Fibroblast of gingiva (primary cell): ENCODE results near the gene GUCA1C.

Experiments used
- DNase-seq: peaks from one replicate; pipeline ENCODE4 v3.0.0-alpha.2; 2011; ENCODE audit warnings: low read depth

The GUCA1C gene, protein sequence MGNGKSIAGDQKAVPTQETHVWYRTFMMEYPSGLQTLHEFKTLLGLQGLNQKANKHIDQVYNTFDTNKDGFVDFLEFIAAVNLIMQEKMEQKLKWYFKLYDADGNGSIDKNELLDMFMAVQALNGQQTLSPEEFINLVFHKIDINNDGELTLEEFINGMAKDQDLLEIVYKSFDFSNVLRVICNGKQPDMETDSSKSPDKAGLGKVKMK

DNA sequence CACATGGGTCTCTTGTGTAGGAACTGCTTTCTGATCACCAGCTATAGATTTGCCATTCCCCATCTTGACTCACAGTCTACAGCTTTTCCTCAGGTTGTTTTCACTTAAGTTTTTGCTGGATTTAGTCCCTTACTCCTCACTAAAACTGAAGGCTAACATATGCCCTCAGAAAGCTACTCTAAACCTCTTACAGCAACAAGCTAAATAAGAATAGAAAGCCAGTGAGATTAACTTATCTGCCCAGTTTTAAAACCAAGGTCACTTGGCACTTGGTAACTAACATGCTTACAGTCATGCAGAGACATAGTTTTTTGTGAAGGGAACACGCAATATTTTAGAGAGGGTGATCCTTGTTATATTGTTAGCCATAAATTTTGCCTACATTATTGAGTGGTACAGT, at the start of gene GUCA1C:
GUCA1C (minus strand) TSS at position 180 of the 400 bp plus-strand sequence; CDS start at position 63, 117 bp downstream.
- no peak for DNase-seq

- DNase-seq, result no peak
These were observed 44.8 kb upstream of the GUCA1C start for GRCh38 chr3:108998436-108998835.

DNA sequence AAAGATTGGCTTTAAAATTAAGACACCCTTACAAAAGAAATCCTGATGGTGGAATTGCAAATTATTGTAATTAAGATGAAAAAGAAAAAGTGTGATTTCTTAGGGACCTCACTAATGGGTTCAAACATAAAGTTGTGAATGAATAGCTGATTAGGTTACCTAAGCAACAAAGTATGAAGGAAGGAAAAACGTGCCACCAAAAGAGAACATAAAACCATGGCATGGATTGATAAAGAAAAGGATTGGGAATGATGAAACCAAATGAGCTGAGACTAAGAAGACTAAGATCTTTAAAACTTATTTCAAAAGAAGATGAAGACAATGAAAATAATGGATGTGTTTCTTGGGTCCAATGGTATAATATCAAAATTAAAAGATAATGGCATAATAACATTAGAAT, 32.2 kb upstream of the GUCA1C start:
- no peak for DNase-seq

- DNase-seq, result no peak
These were observed 29.4 kb upstream of the GUCA1C start for GRCh38 chr3:108983051-108983450.

DNA sequence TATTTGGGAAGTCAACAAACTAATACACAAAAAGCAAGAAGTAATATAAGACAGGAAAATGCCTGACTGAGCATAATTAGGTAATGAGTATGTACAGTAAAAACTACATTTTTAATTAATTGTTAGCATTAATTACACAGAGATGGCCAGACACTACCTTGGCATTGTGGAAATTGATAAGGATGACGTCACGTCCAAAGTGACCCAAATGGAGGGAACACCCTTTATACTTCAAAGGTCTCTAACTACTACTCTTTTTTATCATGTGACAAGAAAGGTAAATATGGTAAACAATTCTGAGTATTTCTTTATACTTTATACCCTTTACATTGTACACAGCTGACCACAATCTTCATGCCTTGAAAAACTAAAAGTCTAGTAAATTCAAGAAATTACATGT, 22.4 kb upstream of the GUCA1C start:
- no peak for DNase-seq

- DNase-seq, result no peak
These were observed 19.3 kb upstream of the GUCA1C start for GRCh38 chr3:108973019-108973418.

- no peak for DNase-seq
These were observed 18.8 kb upstream of the GUCA1C start for GRCh38 chr3:108972482-108972881.

DNA sequence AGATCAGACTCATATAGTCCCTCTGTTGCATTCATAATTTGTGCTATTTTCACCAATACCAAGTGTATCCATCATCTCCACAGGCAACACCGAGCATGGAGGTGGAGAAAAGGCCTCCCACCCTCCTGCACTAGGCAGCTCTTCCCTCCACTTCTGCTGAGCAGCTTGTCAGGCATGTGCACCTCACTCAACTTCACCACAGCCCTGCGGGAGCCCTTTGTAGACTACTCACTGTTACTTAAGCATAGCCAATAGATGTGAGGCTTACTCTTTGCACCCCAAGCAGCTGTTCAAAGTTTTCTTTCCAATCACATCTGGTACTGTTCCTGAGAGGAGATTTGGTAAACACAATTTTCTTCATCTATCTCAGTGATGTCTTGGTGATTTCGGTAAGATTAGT, 16.9 kb upstream of the GUCA1C start:
- DNase-seq, result no peak

DNA sequence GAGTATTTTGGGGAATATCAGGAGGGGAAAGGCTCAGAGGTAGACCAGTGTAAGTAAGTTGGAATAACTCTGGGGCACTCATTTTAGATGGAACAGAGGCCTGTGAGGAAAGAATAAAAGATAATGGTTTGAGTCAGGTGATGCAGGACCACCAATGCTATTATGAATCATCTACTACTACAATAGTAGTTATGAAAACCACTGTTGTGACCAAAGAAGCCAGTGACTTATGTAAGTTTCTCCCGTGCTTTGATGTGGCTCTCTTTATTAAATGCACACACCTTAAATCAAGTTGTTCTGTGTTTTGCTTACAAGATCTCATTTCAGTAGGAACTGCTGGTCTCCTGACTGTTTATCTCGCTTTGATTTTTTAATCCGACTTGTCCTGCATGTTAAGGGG, 13.1 kb upstream of the GUCA1C start:
- DNase-seq, result no peak

- no peak for DNase-seq
These were observed 5.3 kb upstream of the GUCA1C start for GRCh38 chr3:108959017-108959416.

GRCh38 chr3:108953210-108953609, 469 bp downstream of the GUCA1C start:
- no peak for DNase-seq

GRCh38 chr3:108951820-108952501, 1.7 kb downstream of the GUCA1C start:
- no peak for DNase-seq

DNA sequence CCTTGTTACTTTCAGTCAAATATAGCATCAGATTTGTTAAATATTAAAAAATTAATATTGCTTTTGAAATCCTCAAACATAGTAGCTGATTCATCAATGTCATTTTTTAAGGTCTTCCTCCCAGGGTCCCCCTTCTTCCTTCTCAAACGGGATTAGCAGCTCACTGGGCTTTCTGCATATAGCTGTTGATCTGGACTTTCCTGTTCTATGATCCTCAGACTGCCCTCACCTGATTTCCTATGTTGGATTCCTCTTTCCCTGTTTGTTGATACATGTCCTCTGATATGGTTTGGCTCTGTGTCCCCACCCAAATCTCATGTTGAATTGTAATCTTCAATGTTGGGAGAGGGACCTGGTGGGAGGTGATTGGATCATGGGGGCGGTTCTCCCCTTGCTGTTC, 5.8 kb downstream of the GUCA1C start:
- no peak for DNase-seq

- no peak for DNase-seq
These were observed 7.1 kb downstream of the GUCA1C start for GRCh38 chr3:108946292-108947285.

DNA sequence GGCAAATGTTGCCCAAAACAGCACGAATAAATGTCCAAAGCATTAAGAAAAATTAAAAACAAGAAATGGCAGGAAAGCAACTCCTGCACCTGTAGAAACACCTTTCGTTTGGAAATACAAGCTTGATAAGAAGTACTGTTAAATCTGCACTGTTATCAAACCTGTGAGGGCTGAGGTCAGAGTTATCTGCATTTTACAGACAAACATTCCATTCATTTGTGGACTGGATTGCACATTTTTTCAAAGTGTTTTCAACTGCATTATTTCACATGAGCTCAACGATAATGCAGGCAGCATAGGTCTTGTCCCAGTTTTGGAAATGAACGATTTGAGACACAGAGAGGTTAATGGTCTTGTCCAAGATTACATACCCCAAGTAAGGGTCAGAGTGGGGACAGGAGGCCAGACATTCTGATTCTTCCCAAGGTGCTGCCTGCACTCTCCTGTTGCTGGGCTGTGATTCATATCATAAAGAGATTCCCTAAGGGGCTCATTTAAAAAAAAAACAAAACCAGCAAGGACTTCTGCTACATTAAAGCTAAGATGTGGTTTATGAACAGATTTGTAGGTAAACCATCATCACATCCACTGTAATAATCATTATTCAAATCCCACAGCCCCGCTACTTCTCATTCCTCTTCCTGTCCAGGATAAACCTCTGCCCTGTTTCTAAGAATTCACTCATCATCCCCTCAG, 13.0 kb downstream of the GUCA1C start:
- DNase-seq, result no peak

DNA sequence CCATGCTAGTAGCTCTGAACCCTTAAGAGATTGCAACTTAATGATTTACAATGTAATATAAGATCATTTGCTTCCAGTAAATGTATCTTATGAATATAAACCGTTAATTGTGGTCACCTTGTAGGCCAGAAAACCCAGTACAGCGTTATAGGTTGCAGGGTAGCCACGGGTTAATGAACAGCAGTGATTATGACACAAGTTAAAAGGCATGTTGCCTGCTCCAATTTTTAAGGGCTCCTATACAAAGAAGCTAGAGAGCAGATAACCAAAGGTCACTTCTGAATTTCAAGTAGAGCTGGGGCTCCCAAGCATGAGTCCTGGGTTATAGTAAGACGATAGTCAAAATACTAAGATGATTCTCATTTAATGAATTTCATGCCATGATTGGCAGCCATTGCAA, 13.5 kb downstream of the GUCA1C start:
- no peak for DNase-seq

- no peak for DNase-seq
These were observed 16.6 kb downstream of the GUCA1C start for GRCh38 chr3:108936924-108937689.

- no peak for DNase-seq
These were observed 22.6 kb downstream of the GUCA1C start for GRCh38 chr3:108931035-108931434.

DNA sequence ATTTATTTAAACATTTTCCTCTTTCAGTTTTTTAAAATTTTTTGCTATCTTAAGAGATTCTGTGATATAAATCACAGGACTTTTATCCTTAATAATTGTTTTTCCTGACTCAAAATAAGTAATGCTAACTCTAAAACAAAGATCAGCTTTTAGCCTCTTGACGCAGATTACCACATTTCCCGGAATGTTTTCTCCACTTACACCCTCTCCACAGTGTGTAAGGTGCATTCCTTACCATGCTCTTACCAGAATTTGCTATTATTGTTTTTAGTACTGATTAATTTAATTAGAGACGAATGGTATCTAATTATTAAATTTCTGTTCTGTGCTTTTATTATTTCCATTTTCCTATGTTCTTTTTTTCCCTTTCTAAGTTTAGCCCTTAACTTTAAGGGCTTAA, 34.8 kb downstream of the GUCA1C start:
- DNase-seq, result no peak

GRCh38 chr3:108914774-108915641, 38.7 kb downstream of the GUCA1C start:
- DNase-seq, result peak; percentile 23
